ENCODE data around the gene CCDC85C.

DNA sequence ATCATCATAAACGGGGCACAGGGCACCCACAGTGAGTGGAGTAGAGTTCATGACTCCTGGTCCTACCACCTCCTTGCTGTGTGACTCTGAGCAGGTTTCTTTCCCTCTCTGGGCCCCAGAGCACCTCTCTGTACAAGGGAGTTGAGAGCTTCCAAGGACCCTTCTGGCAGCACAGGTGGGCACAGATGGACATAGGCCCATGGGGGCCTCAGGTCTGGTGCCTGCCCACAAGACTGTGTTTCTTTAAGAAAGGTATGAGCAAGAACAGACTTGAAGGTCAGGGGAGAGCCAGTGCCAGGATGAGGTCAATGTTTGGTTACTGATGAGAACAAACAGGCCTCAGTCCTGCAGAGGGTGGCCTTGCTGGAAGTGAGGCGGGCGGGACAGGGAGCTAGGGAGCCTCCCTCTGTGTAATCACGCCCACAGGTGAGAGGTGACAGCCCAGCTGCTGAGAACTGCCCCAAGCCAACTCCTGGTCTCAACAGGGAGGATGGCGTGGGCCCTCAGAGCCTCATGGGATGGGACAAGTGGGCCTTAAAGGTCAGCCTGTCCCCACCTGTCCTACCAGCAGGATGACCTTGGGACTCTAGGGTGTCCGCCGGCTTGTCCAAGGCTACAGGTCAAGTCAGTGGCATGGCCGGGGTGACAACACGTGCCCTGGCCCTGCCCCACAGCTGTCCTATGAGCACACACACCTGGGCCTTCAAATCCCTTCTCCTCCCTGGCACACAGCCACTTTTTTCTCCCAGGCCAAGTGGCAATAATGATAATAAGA is 49.1 kb downstream of the CCDC85C start:
- TF ChIP-seq, protein P1, sequence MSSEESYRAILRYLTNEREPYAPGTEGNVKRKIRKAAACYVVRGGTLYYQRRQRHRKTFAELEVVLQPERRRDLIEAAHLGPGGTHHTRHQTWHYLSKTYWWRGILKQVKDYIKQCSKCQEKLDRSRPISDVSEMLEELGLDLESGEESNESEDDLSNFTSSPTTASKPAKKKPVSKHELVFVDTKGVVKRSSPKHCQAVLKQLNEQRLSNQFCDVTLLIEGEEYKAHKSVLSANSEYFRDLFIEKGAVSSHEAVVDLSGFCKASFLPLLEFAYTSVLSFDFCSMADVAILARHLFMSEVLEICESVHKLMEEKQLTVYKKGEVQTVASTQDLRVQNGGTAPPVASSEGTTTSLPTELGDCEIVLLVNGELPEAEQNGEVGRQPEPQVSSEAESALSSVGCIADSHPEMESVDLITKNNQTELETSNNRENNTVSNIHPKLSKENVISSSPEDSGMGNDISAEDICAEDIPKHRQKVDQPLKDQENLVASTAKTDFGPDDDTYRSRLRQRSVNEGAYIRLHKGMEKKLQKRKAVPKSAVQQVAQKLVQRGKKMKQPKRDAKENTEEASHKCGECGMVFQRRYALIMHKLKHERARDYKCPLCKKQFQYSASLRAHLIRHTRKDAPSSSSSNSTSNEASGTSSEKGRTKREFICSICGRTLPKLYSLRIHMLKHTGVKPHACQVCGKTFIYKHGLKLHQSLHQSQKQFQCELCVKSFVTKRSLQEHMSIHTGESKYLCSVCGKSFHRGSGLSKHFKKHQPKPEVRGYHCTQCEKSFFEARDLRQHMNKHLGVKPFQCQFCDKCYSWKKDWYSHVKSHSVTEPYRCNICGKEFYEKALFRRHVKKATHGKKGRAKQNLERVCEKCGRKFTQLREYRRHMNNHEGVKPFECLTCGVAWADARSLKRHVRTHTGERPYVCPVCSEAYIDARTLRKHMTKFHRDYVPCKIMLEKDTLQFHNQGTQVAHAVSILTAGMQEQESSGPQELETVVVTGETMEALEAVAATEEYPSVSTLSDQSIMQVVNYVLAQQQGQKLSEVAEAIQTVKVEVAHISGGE (CRISPR knock-in tag; IDR thresholded peaks at IDR 0.05): no peak
- no peak for TF ChIP-seq FOXK2 (IDR thresholded peaks at IDR 0.05)
- TF ChIP-seq, protein P2, sequence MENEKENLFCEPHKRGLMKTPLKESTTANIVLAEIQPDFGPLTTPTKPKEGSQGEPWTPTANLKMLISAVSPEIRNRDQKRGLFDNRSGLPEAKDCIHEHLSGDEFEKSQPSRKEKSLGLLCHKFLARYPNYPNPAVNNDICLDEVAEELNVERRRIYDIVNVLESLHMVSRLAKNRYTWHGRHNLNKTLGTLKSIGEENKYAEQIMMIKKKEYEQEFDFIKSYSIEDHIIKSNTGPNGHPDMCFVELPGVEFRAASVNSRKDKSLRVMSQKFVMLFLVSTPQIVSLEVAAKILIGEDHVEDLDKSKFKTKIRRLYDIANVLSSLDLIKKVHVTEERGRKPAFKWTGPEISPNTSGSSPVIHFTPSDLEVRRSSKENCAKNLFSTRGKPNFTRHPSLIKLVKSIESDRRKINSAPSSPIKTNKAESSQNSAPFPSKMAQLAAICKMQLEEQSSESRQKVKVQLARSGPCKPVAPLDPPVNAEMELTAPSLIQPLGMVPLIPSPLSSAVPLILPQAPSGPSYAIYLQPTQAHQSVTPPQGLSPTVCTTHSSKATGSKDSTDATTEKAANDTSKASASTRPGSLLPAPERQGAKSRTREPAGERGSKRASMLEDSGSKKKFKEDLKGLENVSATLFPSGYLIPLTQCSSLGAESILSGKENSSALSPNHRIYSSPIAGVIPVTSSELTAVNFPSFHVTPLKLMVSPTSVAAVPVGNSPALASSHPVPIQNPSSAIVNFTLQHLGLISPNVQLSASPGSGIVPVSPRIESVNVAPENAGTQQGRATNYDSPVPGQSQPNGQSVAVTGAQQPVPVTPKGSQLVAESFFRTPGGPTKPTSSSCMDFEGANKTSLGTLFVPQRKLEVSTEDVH (IDR thresholded peaks at IDR 0.05; ENCODE audit: low read depth, partially characterized antibody): no peak
- TF ChIP-seq, protein P3, sequence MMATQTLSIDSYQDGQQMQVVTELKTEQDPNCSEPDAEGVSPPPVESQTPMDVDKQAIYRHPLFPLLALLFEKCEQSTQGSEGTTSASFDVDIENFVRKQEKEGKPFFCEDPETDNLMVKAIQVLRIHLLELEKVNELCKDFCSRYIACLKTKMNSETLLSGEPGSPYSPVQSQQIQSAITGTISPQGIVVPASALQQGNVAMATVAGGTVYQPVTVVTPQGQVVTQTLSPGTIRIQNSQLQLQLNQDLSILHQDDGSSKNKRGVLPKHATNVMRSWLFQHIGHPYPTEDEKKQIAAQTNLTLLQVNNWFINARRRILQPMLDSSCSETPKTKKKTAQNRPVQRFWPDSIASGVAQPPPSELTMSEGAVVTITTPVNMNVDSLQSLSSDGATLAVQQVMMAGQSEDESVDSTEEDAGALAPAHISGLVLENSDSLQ (IDR thresholded peaks at IDR 0.05): no peak
- no peak for TF ChIP-seq MEF2A (IDR thresholded peaks at IDR 0.05; ENCODE audit: insufficient read depth, low read depth, low read length)
- TF ChIP-seq EZH2 (IDR thresholded peaks at IDR 0.05; ENCODE audit: borderline replicate concordance, control insufficient read depth, low read depth, low read length): no peak
- TF ChIP-seq, protein P4, sequence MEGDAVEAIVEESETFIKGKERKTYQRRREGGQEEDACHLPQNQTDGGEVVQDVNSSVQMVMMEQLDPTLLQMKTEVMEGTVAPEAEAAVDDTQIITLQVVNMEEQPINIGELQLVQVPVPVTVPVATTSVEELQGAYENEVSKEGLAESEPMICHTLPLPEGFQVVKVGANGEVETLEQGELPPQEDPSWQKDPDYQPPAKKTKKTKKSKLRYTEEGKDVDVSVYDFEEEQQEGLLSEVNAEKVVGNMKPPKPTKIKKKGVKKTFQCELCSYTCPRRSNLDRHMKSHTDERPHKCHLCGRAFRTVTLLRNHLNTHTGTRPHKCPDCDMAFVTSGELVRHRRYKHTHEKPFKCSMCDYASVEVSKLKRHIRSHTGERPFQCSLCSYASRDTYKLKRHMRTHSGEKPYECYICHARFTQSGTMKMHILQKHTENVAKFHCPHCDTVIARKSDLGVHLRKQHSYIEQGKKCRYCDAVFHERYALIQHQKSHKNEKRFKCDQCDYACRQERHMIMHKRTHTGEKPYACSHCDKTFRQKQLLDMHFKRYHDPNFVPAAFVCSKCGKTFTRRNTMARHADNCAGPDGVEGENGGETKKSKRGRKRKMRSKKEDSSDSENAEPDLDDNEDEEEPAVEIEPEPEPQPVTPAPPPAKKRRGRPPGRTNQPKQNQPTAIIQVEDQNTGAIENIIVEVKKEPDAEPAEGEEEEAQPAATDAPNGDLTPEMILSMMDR (IDR thresholded peaks at IDR 0.05 in 2 of 3, conservative IDR thresholded peaks at IDR 0.05 in 1 of 3; ENCODE audit: control insufficient read depth in 2 of 3, extremely low read depth in 1 of 3, insufficient read depth in 1 of 3, low read depth in 3 of 3, low read length in 3 of 3): no peak

Data from GM12878 (cell line).